Suprapubic skin (tissue), 4 donors: Measurements from ENCODE around the gene RHBDL2.

Source experiments
- CTCF ChIP-seq, 2 donors: fragments of 200-600 bp in 1 of 2; fragments of 450-650 bp in 1 of 2; sonication (generic) in 1 of 2; IDR thresholded peaks; one replicate each; pipeline ENCODE4 v1.5.1; 2016 to 2019; ENCODE audit warnings: antibody characterized with exemption in 2 of 2, mild to moderate bottlenecking in 1 of 2, moderate library complexity in 1 of 2
- EP300 ChIP-seq: sonication (generic); formaldehyde crosslinking; IDR thresholded peaks from one replicate; pipeline ENCODE4 v1.6.1; 2017; ENCODE audit warnings: antibody characterized with exemption
- POLR2AphosphoS5 ChIP-seq, 3 donors: sonication (generic); formaldehyde crosslinking; IDR thresholded peaks; one replicate each; pipeline ENCODE4 v1.6.1; 2017; ENCODE audit warnings: antibody characterized with exemption in 3 of 3

- TF ChIP-seq CTCF (IDR thresholded peaks at IDR 0.05): no peak
- TF ChIP-seq POLR2AphosphoS5 (IDR thresholded peaks at IDR 0.05): no peak
- TF ChIP-seq EP300: no peak
These were observed 20.5 kb upstream of the RHBDL2 start for GRCh38 chr1:38962113-38962512.
